GM12891 (cell line): Measurements from ENCODE around the gene PLS1.

Experiments used
- POLR2A ChIP-seq: IDR thresholded peaks from 2 replicates; pipeline ENCODE4 v1.6.1; 2011; ENCODE audit warnings: low read depth, low read length, control low read depth
- POLR2AphosphoS5 ChIP-seq: IDR thresholded peaks from 2 replicates; pipeline ENCODE4 v1.6.1; 2011; ENCODE audit warnings: low read depth, low read length, control low read depth
- TAF1 ChIP-seq: IDR thresholded peaks from 2 replicates; pipeline ENCODE4 v1.6.1; 2011; ENCODE audit warnings: low read depth, low read length, control low read depth

- TF ChIP-seq TAF1: no peak
- TF ChIP-seq POLR2AphosphoS5: no peak
- no peak for TF ChIP-seq POLR2A
Measured at GRCh38 chr3:142754494-142754893, 158.3 kb downstream of the PLS1 start.
